ENCODE results near the gene PLCD3. TPM values are rescaled to one million over a fixed set of nuclear protein-coding genes. Genes with fewer than 3 reads are reported as not detected.

PLCD3 gene
- total and polyA plus RNA-seq, 2 of the 13 experiments (the other 11 are each of a cell fraction or from before 2014, with no cell fraction given): 11.3 to 39.1 TPM

DNA sequence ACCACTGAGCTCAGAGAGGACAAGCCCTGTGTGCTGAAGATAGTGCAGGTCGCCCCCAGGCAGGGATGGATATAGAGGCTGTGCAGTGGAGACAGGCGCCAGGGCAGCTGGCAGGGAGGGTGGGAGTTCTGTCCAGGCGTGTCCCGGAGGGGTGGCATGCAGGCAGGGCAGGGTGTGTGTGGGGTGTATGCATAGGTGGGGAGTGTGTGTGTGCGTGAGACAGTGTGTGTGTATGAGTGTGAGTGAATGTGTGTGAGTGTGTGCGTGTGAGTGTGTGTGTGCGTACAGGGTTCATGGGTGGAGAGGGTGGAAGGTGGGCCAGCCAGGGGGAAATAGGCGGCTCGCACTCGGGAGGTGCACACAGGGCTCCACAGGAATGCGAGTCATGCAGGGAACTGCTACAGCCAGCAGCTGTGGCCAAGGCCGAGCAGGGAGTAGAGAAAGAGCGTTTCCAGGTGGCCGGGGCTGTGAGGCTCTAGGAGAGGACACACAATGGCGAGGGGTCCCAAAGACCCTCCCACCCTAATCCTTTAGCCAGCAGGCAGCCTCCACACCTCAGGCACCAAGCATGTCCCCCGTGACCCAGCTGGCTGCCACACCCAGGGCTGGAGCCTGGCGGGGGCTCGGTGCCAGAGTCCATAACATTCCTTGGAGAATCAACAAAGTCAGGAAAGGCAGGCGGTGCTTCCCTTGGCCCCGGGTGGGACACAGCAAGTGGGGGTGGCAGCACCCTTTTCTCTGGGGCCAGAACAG is 4.6 kb downstream of the PLCD3 start (continued):
- TF ChIP-seq HNF1A (IDR thresholded peaks at IDR 0.05; ENCODE audit: low read depth) (no peak), HNF1A (CRISPR knock-in tag; IDR thresholded peaks at IDR 0.05; ENCODE audit: borderline replicate concordance) (no peak), AGO2 (optimal IDR thresholded peaks at IDR 0.05; ENCODE audit: low read depth, low read length) (no peak), ZNF432 (CRISPR knock-in tag; IDR thresholded peaks at IDR 0.05; ENCODE audit: borderline replicate concordance) (no peak), SRSF9 (IDR thresholded peaks at IDR 0.05; ENCODE audit: borderline replicate concordance, insufficient read depth, low read depth, low read length, poor library complexity, severe bottlenecking) (no peak), MZF1 (CRISPR knock-in tag; IDR thresholded peaks at IDR 0.05; ENCODE audit: borderline replicate concordance) (no peak), ZNF263 (CRISPR knock-in tag; IDR thresholded peaks at IDR 0.05) (no peak), ZMYM2 (CRISPR knock-in tag; IDR thresholded peaks at IDR 0.05) (no peak), ZSCAN21 (CRISPR knock-in tag; IDR thresholded peaks at IDR 0.05; ENCODE audit: borderline replicate concordance) (peak; percentile 61; the same call in 1 of the 2 replicates), FOSL2 (CRISPR knock-in tag; IDR thresholded peaks at IDR 0.05) (peak; percentile 62; the same call in 1 of the 2 replicates), CHCHD3 (CRISPR knock-in tag; IDR thresholded peaks at IDR 0.05) (peak; percentile 69; the same call in 1 of the 2 replicates), RFX1 (IDR thresholded peaks at IDR 0.05) (no peak), ZNF354B (CRISPR knock-in tag; IDR thresholded peaks at IDR 0.05) (no peak), KDM3A (CRISPR knock-in tag; IDR thresholded peaks at IDR 0.05; ENCODE audit: low read depth) (no peak), HDAC1 (CRISPR knock-in tag; IDR thresholded peaks at IDR 0.05) (peak; percentile 62), ELF1 (CRISPR knock-in tag; IDR thresholded peaks at IDR 0.05) (no peak; the same call in 1 of the 2 replicates), HMG20A (CRISPR knock-in tag; IDR thresholded peaks at IDR 0.05; ENCODE audit: borderline replicate concordance) (peak; percentile 39; the same call in 1 of the 2 replicates), NRL (CRISPR knock-in tag; IDR thresholded peaks at IDR 0.05; ENCODE audit: borderline replicate concordance) (no peak), ZBED4 (CRISPR knock-in tag; IDR thresholded peaks at IDR 0.05; ENCODE audit: borderline replicate concordance) (peak; percentile 49; the same call in 1 of the 2 replicates), ZNF101 (CRISPR knock-in tag; IDR thresholded peaks at IDR 0.05; ENCODE audit: borderline replicate concordance, low read depth) (no peak), EEA1 (CRISPR knock-in tag; IDR thresholded peaks at IDR 0.05; ENCODE audit: borderline replicate concordance) (no peak; the same call in 1 of the 2 replicates), NKX3-1 (CRISPR knock-in tag; IDR thresholded peaks at IDR 0.05) (no peak), MED1 (CRISPR knock-in tag; IDR thresholded peaks at IDR 0.05) (peak; percentile 59)
